IPS DF 4.7 (cell line): ENCODE results near the gene COQ7.
A peak's percentile ranks its signal among the peaks of the same experiment; 100 is the strongest.

Source experiments
- DNase-seq: peaks from one replicate; pipeline ENCODE4 v3.0.0-alpha.2; 2013; ENCODE audit warnings: low spot score; ENCODE audit errors: extremely low read depth

COQ7 gene

DNA sequence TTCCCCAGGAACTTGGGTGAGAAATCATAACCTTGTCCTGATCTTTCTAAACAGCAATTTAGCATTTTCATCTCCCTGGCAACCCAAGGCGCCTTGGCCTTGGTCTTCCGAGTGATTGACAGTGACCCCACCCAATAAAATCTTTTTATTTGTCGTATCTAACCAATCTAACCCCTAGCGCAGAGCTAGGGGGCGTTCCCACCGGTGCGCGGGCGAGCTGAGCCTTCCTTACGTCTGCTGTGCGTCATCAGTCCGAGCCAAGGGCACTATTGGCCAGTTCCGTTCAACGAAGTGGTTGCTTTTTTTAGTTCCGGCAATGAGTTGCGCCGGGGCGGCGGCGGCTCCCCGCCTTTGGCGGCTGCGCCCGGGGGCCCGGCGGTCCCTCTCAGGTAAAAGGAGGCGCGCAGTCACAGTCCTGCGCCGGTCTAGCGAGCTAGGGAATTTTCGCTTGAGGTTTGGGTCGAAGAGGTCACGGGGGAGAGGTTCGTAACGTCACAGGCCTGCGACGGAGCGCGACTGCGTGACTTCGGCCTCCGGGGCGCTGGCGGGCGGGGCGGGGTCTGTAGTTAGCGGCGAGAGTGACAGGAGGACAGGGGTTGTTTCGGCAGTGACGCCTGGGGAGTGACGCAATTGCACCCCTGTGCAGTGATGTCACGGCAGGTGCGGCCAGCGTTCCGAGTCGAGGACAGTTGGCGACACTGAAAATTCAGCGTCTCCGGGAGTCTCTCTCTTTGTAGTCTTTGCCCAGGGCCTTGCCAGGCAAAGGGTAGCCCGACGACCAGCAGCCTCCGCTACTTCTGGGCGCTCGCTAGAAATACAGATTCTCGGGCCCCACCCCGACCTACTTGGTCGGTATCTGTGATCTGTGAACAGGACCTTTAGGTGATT is at the start of gene COQ7:
Gene COQ7 (plus strand): TSS at position 266 of the 888 bp plus-strand sequence. CDS start 51 bp downstream, at position 317.
- peak; percentile 97 for DNase-seq

DNA sequence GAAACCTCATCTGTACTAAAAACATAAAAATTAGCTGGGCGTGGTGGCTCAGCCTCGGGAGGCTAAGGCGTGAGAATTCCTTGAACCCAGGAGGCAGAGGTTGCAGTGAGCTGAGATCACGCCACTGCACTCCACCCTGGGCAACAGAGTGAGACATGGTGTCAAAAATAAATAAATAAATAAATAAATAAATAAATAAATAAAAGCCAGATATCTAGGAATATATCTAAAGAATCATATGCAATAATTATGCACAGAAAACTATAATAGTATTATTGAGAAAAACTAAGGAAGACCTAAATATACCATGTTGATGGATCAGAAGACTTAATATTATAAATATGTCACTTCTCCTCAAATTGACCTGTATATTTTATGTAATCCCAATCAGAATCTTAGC is 46.7 kb upstream of the COQ7 start:
- DNase-seq, result no peak

DNA sequence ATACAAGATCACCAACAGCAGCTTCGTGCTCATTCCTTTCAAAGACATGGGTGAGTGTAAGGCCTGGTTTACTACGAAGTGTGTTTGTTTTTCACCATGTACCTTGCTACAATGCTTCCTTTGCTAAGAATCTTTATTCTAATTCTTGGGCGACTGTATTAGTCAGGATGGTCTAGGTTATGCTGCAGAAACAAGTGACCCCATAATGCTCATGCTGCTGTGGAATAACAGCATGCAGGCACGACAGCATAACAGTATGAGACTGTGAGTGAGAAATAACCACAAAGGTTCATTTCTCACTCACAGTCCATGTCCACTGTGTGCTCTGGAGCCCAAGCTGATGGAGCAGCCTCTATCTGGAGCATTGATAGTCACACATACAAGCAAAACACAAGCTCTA is 45.7 kb upstream of the COQ7 start:
- DNase-seq, result no peak

DNA sequence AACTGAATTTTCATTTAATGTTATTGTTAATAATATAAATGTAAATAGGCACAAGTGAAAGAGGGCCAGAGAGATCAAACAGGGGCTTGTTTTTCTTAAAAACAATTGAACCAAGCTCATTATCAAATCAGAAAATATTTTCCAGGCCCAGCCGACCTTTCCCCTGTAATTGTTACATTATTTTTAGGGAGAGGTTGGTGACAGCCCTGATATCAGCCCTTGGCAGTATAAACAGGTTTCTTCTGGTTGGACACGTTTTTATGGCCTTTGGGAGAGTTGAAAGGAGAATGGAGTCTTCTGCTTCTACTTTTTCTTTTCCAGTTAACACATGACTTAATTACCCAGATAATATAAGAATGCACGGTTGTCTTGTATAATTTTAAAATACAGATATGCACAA is 40.0 kb upstream of the COQ7 start:
- DNase-seq, result no peak

DNA sequence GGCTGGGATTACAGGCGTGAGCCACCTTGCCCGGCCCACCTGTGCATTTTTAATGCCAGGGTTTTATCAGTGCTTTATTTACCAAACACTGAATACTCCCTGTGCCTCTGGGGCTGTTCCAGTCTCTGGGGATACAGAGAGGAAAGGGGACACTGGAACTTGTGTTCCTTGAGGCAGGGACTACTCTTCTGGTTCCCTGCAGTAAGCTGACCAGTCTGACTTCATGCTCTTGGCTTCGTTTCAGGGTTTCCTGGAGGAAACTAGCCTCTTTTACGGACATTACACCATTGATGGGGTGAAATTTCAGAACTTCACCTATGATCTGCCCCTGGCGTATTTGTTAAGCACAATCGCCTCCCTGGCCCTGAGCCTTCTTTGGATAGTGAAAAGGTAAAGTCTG is 37.4 kb upstream of the COQ7 start:
- no peak for DNase-seq

DNA sequence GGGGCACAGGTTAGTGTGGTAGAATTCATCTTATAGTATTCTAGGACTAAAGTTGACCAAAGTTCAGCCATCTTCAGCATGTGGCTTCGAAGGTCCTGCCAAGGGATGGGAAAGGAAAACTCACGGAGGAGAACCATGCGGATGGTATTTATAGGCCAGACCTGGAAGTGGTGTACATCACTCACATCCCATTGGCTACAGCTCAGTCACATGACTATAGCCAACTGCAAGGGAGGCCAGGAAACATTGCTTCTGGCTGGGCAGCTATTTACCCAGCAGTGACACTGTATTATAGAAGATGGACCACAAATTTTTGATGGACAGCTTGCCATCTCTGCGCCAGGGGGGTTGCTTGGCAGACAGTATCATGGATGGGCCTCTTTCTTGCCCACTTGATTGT is 35.7 kb upstream of the COQ7 start:
- no peak for DNase-seq

DNA sequence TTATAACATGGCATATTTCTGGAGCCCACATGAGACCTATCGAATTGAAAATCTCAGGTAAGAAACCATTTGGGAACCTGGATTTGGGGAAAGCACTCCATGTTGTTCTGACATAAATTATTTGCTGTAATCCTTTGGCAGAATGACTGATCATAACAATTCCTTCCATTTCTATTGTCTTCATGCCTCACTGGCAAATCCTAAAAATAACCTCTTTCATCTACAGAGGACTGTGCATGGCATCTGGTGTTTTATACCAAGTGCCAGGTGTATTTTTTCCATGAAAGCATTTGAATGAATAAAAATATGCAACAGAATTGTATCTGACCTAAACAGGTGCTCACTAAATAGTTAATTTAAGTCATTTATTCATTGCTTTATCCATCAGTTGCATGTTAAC is 33.7 kb upstream of the COQ7 start:
- DNase-seq, result no peak

DNA sequence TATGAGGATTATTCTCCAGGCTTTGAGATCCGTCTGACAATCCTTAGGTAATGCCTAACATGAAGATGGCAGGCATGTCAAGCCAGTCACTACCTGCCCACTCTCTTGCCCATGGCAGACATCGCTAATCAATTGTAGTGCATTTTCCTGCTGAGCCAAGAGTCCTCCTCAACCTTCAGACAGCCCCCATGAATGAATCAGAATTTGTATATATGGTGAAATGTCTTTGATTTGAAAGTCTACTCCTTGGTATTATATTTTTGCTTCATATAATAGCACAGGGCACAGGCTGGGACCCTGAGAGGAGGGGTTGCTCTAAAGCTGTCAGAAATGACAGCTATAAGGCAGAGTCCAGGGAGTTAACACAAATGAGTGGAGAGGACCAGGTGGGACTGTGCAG is 27.0 kb upstream of the COQ7 start:
- no peak for DNase-seq

DNA sequence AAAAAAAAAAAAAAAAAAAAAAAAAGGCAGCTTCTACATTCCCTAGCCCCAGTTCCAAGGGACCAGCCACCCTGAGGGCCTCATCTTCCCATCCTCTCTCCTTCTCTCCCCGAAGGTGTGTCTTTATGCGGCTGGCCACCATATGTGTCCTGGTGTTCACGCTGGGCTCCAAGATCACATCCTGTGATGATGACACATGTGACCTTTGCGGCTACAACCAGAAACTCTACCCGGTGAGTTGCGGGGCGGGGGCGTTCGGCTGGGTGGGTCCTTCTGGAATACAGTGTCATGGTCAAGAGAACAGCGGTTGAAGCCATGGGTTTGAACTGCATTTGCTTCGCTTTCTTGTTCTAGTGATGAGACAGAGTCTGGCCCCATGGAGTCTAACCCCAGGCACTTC is 22.6 kb upstream of the COQ7 start:
- no peak for DNase-seq

DNA sequence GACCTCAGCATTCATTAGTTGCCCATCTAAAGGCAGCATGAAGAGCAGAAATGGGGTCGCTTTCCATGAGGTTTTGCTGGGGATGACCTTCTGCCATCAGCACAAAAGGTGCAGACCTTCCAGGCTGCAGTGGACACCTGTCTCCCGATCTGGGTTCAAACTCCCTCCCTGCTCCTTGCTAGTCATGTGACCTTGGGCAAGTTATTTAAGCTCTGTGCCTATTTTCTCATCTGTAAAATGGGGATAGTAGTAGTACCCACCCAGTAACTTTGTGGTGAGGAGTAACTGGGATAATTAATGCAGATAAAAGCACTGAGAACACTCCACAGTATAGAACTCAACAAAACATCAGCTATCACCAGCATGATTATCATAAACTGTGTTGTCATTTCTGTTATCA is 21.4 kb upstream of the COQ7 start:
- DNase-seq, result no peak

DNA sequence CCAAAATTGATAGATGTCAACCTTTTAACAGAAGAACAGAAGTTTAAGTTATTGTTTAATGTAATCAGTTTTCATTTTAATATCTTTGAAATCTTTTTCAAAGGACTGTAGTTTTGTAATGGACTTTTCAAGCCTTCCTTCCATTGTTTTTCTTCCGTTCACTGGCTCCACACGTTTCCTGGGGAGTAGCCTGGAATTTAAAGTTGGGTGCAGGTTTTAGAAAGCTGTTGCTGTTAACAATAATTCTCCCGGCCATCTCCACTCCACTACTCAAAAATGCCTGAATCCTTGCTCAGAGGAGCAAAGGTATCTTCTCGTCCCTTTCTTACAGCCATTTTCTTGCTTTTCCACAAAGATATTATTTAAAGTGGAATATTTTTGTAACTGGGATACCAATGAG is 4.7 kb upstream of the COQ7 start:
- no peak for DNase-seq

DNA sequence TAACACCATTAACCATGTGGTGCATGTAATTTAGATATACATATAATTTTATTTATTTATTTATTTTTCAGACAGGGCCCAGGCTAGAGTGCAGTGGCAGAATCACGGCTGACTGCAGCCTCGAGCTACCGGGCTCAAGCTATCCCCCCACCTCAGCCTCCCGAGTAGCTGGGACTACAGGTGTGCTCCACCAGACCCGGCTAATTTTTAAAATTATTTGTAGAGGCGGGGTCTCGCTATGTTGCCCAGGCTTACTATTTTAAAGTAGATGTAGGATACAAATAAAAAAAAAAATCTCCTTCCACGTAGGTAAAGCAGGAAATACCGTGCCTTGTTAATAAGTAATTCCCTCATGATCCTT is 446 bp upstream of the COQ7 start:
- no peak for DNase-seq

DNA sequence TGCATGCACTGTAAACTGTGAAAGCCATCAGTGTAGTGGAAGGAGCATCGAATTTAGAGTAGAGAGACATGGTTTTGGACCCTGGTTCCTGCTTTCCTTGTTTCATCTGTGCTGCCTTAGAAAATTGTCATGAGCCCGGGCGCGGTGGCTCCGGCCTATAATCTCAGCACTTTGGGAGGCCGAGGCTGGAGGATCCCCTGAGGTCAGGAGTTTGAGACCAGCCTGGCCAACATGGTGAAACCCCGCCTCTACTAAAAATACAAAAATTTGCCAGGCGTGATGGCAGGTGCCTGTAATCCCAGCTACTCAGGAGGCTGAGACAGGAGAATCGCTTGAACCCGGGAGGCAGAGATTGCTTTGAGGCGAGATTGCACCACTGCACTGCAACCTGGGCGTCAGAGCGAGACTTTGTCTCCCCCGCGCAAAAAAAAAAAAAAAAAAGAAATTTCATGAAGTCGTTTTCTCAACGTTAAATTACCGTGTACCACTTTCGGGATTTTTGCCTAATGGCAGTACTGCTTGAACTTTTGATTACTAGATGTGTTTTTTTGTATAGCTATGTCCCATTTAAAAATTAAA is 912 bp downstream of the COQ7 start:
- no peak for DNase-seq

DNA sequence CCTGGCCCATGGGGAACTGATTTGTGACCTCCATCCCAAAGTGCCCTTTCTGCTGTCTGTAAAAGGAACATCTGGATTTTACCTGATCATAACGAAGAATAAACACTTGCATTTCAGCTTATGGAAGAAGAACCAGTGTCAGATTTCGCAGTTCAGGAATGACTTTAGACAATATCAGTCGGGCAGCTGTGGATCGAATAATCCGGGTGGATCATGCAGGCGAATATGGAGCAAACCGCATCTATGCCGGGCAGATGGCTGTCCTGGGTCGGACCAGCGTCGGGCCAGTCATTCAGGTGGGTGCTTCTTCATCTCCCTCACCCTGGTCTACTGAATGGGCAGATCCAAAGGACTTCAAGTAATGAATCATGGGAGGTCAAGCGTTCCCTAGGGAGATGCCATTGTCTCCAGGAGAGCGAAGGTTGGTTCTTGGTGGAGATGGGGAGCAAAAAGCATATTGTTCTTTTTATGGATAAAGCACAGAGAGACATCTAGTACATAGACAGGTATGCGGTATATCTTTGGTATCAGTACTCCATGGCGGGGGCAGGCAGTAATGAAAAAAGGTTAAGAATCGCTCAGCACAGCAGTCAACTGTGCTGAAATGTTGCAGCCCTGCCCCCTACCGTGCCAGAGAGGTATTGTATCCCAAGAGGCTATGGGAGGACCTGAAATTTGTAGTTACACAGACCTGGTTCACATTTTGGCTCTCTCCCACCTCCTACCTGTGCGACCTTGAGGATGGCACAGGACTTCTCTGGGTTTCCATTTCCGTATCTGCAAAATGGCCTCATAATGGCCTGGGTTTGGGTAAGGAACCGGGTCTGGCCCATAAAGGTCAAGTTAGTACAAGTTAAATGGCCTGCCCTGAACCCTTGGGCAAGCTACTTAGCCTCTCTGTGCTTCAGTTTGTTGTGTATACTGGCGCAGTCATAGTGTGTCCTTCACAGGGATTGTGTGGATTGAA is 4.7 kb downstream of the COQ7 start:
- DNase-seq, result no peak

DNA sequence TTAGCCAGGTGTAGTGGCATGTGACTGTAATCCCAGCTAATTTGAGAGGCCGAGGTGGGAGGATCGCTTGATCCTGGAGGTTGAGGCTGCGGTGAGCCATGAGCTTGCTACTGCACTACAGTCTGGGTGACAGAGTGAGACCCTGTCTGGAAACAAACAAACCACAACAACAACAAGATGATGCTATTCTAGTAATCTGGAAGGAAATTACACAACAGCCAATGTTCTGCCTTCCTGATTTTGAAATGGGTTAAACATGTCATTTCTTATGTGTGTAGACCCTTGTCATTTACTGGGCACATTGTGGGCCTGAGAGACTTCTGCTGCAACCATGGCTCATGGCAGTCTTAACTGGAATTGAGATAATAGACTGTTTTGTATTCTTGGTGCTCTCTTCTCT is 5.9 kb downstream of the COQ7 start:
- DNase-seq, result no peak

DNA sequence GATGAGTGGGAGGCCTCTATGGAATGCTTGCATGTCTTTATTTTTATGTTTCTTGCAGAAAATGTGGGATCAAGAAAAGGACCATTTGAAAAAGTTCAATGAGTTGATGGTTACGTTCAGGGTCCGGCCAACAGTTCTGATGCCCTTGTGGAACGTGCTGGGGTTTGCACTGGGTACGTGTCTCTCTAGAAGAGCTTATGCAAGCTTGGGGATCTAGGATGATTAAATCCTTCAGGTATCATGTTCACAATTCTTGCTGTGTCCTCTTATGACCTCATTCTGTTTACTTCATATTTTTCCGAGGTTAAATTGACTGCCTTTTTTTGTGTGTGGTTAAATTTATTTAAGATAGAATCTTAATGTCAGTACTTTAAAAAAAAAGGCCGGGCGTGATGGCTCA is 6.4 kb downstream of the COQ7 start:
- DNase-seq, result no peak

DNA sequence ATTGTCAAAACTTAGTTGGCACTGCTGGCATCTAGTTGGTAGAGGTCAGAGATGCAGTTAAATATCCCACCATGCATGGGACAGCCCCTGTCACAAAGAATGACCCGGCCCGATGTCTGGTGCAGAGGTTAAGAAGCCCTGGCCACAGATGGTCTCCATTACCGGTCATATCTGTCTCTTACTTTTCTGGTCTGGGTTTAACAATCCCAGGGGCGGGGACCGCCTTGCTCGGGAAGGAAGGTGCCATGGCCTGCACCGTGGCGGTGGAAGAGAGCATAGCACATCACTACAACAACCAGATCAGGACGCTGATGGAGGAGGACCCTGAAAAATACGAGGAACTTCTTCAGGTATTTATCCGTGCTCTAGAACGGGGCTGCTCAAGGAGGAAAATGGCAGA is 8.1 kb downstream of the COQ7 start:
- DNase-seq, result no peak

DNA sequence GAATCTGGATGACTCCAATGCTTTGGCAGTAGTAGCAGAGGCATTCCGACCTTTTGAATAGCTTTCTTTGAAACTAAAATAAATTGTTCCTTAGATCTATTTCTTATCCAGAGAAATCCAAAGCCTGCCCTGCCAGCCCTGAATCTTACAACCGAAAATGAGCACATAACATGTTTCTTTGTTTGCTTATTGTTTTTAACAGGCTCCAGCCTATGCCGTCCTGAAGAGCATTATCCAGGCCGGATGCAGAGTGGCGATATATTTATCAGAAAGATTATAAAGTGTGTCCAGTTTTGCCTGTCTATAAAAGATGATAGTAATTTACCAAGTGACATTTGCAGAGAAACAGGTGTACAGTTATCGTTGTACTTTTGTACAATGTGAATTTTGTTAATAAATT is 10.5 kb downstream of the COQ7 start:
- DNase-seq, result no peak

DNA sequence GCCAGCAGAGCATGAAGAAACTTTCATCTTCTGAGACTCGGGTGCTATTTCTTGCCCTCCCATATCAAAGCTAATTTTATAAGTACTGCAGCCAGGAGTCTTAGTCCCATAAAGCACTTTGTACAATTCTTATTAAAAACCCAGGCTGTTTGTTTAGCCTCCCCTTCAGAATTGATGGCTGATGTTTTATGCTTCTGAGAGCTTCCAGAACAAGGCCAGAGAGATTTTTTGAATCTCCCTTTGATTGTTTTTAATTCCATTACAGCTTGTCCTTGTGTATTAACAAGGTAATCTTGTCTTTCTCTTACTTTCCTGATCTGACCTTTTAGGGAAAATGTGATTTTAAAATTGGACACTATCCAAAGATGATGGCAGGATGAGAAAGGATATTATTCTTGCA is 16.3 kb downstream of the COQ7 start:
- no peak for DNase-seq

DNA sequence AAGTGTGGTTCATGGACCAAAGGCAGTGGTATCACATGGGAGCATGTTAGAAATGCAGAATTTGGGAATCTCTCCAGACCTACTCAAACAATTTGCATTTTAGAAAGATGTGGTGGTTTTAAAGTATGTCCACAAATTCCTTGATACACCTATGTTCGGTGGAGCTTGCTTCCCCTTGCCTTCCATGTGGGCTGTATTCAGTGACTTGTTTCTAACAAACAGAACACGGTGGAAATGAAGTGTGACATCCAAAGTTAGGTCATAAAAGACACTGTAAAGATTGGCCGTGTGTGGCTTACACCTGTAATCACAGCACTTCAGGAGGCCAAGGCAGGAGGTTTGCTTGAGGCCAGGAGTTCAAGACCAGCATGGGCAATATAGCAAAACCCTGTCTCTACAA is 16.7 kb downstream of the COQ7 start:
- DNase-seq, result no peak

DNA sequence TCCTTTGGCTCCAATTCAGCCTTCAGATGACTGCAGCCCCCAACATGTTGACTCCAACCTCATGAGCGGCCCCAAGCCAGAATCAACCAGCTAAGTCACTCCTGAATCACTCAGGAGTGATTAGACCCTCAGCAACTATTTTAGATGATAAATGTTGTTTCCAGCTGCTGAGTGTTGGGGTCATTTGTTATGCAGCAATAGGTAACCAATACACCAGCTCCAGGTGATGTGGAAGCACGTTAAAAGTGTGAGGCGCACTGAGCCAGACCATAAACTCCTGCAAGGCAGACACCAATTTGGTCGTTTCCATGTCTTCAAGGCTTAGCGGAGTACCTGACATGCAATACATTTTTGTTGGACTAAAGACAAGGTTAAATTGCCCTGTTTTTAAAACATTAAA is 17.5 kb downstream of the COQ7 start:
- no peak for DNase-seq

DNA sequence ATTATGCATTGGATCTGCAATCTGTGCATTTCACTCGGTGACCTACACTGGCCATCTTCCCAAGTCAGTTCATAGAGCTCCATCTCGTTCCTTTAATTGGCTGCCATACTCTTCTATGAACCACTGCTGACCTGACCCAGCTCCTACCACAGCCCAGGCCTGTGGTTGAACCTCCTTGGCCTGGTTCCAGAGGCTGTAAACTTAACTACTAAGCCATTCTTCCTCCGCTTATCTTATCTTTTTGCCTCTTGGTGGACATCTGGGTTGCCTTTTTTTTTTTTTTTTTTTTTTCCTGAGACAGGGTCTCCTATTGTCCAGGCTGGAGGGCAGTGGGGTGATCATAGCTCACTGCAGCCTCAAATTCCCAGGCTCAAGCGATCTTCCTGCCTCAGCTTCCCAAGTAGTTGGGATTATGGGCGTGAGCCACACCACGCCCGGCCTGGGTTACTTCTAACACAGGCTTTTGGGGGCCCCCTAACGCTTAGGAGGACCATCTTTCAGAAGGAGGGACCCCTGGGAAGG is 18.3 kb downstream of the COQ7 start:
- no peak for DNase-seq
